GM23248 (cell line): Measurements from ENCODE around the gene GOPC. TPM values are rescaled to one million over a fixed set of nuclear protein-coding genes. Genes with fewer than 3 reads are reported as not detected.

Experiments
- DNase-seq: peaks from one replicate; pipeline ENCODE4 v3.0.0-alpha.2; 2015
- H2AFZ ChIP-seq: fragments of 200-600 bp; sonication (generic); 2 replicates; pipeline ENCODE4 v1.6.1; 2016; ENCODE audit warnings: antibody characterized with exemption
- H3F3A ChIP-seq: fragments of 200-600 bp; sonication (generic); 2 replicates; pipeline ENCODE4 v1.6.1; 2016; ENCODE audit warnings: mild to moderate bottlenecking, antibody characterized with exemption, mixed run types; ENCODE audit not compliant: insufficient read depth
- H3K27ac ChIP-seq: fragments of 200-600 bp; sonication (generic); 2 replicates; pipeline ENCODE4 v1.5.1; 2016; ENCODE audit warnings: mild to moderate bottlenecking
- H3K27me3 ChIP-seq: fragments of 200-600 bp; sonication (generic); replicated peaks from 2 replicates; pipeline ENCODE4 v1.6.1; 2016; ENCODE audit warnings: mild to moderate bottlenecking; ENCODE audit not compliant: insufficient read depth
- H3K36me3 ChIP-seq: fragments of 200-600 bp; sonication (generic); 2 replicates; pipeline ENCODE4 v1.6.1; 2016; ENCODE audit warnings: low read depth, mild to moderate bottlenecking
- H3K4me1 ChIP-seq: fragments of 200-600 bp; sonication (generic); 2 replicates; pipeline ENCODE4 v1.6.1; 2016; ENCODE audit warnings: mild to moderate bottlenecking; ENCODE audit not compliant: insufficient read depth
- H3K4me2 ChIP-seq: fragments of 200-600 bp; sonication (generic); one replicate; pipeline ENCODE4 v1.6.1; 2016; ENCODE audit warnings: mild to moderate bottlenecking; ENCODE audit not compliant: unreplicated experiment
- H3K4me3 ChIP-seq: fragments of 200-600 bp; sonication (generic); 2 replicates; pipeline ENCODE4 v1.5.1; 2016; ENCODE audit warnings: mild to moderate bottlenecking
- H3K79me2 ChIP-seq: fragments of 200-600 bp; sonication (generic); 2 replicates; pipeline ENCODE4 v1.6.1; 2016; ENCODE audit warnings: mild to moderate bottlenecking; ENCODE audit not compliant: insufficient read depth
- H3K9ac ChIP-seq: fragments of 200-600 bp; sonication (generic); 2 replicates; pipeline ENCODE4 v1.6.1; 2016; ENCODE audit warnings: mild to moderate bottlenecking
- H3K9me2 ChIP-seq: fragments of 200-600 bp; sonication (generic); 2 replicates; pipeline ENCODE4 v1.6.1; 2016; ENCODE audit warnings: mixed run types, mild to moderate bottlenecking, moderate library complexity; ENCODE audit not compliant: insufficient read depth
- H3K9me3 ChIP-seq: fragments of 200-600 bp; sonication (generic); one replicate; pipeline ENCODE4 v1.6.1; 2017; ENCODE audit warnings: low read depth
- H4K20me1 ChIP-seq: fragments of 200-600 bp; sonication (generic); 2 replicates; pipeline ENCODE4 v1.6.0; 2016; ENCODE audit not compliant: insufficient read depth
- EZH2 ChIP-seq: fragments of 200-600 bp; sonication (generic); IDR thresholded peaks from 2 replicates; pipeline ENCODE4 v1.6.1; 2018; ENCODE audit warnings: antibody characterized with exemption, mild to moderate bottlenecking; ENCODE audit not compliant: insufficient read depth, poor library complexity, severe bottlenecking
- EZH2phosphoT487 ChIP-seq: fragments of 200-600 bp; sonication (generic); IDR thresholded peaks from 2 replicates; pipeline ENCODE4 v1.6.1; 2018; ENCODE audit warnings: antibody characterized with exemption, moderate library complexity, mild to moderate bottlenecking, low read depth; ENCODE audit not compliant: insufficient read depth
- WGBS, 2 experiments: methylation state at CpG; one replicate each; pipeline ENCODE4 v1.1.6; 2015 to 2017; ENCODE audit warnings: low lambda C conversion rate in 2 of 2, low coverage in 1 of 2; ENCODE audit errors: missing lambda C conversion rate in 2 of 2; 5-methylcytosine and 5-hydroxymethylcytosine counted together
- in situ Hi-C: fragments of 300-500 bp; cut with MboI; formaldehyde crosslinking; loops from 2 replicates; pipeline ENCODE4 v1.15.0; 2020
- polyA plus RNA-seq: library from polyadenylated mRNA; unstranded; fragments of >200 nt; fragmentation: Nextera tagmentation; extraction: Ambion mirVana; gene quantifications from 2 replicates; pipeline ENCODE4 v1.2.1, GENCODE V29; 2016
- total RNA-seq: library from RNA; depleted of rRNA; stranded (reverse); fragments of >200 nt; shearing (Covaris generic); gene quantifications from 2 replicates; pipeline ENCODE4 v1.2.3, GENCODE V29; 2014

The GOPC gene
- total and polyA plus RNA-seq, 2 experiments from 2014 or later = 44.8 to 71.8 TPM

DNA sequence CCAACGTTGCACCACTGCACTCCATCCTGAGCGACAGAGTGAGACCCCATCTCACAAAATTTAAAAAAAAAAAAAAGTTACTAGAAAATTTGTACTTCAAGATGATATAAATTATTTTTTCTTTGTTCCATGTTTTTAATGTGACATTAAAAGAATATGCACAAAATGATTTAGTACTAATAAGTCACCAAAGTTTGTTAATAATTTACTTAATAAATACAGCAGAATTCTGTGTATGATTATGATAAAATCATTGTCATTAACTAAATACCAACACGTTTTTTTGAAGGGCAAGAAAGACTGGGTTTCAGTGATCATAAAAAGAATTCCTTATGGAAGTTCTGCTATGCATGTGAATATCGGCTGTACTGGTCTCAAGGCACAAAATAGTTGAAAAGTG is 28.1 kb downstream of the GOPC start:
- Histone ChIP-seq H3K9ac (no peak overlapping the region), H4K20me1 (no peaks in the 10 kb centered on the region), H3K4me2 (no peak overlapping the region), H3K4me1 (no peaks in the 10 kb centered on the region), H2AFZ (no peak overlapping the region), H3K27ac (no peak overlapping the region), H3K27me3 (no peaks in the 10 kb centered on the region), H3F3A (peaks cover 21% of the 10 kb centered on the region), H3K36me3 (peaks cover 83% of the 10 kb centered on the region), H3K4me3 (no peak overlapping the region), H3K79me2 (peaks cover 100% of the 10 kb centered on the region), H3K9me2 (no peaks in the 10 kb centered on the region), H3K9me3 (no peaks in the 10 kb centered on the region)
- in situ Hi-C loops = no loop called here
- WGBS, 2 experiments = 86 to 88% methylated on average over 4 of the region's 4 CpGs
- DNase-seq = no peak
- no peak for TF ChIP-seq EZH2phosphoT487
- no peak for TF ChIP-seq EZH2

DNA sequence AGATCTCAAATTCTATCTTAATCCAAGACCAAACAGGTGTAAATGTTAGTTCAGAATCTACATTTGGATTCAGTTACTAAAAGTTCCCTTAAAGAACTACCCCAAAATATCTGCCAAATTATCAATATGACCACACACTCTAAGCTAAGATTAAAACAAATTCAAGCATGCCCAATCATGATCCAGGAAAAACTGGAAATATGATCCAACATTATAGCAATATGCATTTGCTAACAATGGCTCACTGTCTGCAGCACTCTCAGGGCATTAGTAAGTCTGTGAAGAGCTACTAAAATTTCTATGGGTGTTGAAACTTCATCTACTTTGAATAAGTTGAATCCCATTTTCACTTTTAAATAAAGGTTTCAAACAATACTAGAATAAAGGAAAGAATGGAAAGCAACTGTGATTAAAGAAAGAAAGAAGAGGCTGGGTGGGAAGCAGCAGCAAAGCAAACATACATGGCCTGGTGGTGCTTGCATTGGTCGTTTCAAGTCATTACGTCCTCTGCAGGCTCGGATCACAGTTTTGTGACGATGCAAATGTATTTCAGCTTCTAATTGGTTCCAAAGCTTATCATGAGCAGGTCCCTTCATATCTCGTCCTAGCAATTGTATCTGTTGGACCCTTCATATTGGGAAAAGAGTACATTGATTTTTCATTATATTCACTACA is 29.2 kb downstream of the GOPC start:
- in situ Hi-C loops = no loop called here
- Histone ChIP-seq H2AFZ (no peak overlapping the region), H3K9me3 (no peaks in the 10 kb centered on the region), H3K4me1 (no peaks in the 10 kb centered on the region), H3K9ac (no peak overlapping the region), H3K27me3 (no peaks in the 10 kb centered on the region), H3K9me2 (no peaks in the 10 kb centered on the region), H3K79me2 (peaks cover 99% of the 10 kb centered on the region), H3K4me2 (no peak overlapping the region), H3K36me3 (peaks cover 91% of the 10 kb centered on the region), H3K27ac (no peak overlapping the region), H3F3A (peaks cover 29% of the 10 kb centered on the region), H3K4me3 (no peak overlapping the region), H4K20me1 (no peaks in the 10 kb centered on the region)
- TF ChIP-seq EZH2phosphoT487 = no peak
- no peak for TF ChIP-seq EZH2
- WGBS, 2 experiments = 96 to 99% methylated on average over 5 of the region's 5 CpGs
- no peak for DNase-seq

DNA sequence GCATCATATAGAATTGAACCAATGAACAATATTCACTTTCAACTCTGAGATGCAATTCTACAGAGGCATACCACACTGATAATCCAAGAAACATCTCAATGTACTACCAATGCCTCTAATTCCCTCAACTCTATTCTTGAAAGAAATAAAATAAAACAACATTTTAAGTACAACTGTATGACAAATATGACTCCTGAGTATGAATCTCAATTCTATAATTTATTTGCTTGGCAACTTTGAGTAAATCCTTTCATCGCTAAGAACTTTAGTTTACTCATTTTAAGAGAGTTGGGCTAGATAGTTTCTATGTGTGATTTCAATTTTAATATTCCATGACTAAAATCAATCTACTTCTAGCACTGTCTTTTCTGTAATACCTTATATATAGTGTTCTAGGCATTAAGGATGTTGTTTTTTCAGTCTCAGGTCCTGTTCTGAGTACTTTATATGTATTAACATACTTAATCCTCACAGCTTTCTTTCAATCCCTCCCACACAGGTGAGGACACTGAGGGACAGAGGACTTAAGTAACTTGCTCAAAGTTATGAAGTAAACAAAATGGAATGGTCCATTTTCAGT is 33.4 kb downstream of the GOPC start:
- H3F3A ChIP-seq = peaks cover 24% of the 10 kb centered on the region; the same call in 1 of the 2 replicates
- in situ Hi-C loops = no loop called here
- no peak overlapping the region for H3K9ac ChIP-seq
- H3K27ac ChIP-seq = no peak overlapping the region
- 0% methylated on average over 1 of the region's 1 CpG for WGBS, 2 experiments
- peaks cover 90% of the 10 kb centered on the region for H3K36me3 ChIP-seq
- no peaks in the 10 kb centered on the region for H3K4me1 ChIP-seq
- peaks cover 93% of the 10 kb centered on the region for H3K79me2 ChIP-seq
- H3K4me3 ChIP-seq = no peak overlapping the region
- no peaks in the 10 kb centered on the region for H3K9me3 ChIP-seq
- no peaks in the 10 kb centered on the region for H3K27me3 ChIP-seq
- no peaks in the 10 kb centered on the region for H3K9me2 ChIP-seq
- no peak overlapping the region for H3K4me2 ChIP-seq
- TF ChIP-seq EZH2 (no peak), EZH2phosphoT487 (no peak)
- no peaks in the 10 kb centered on the region for H4K20me1 ChIP-seq
- DNase-seq = no peak
- no peak overlapping the region for H2AFZ ChIP-seq

DNA sequence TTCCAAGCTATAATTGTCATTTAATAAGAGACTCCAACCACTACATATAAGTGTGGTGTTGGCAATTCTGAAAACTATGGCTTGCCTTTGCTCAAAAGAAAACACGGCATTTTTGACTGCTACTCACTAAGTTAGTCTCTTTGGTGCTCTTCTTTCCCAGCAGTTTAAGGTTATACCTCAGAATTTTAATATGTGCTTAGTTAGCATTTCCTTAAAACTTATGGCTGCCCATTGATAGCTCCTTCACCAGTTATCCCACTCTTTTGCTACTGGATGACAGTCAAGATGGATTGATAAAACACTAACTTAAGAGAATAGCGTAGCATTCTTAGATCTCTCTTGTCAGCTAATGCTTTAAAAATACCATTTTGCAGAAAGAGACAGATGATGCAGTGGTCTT is 34.1 kb downstream of the GOPC start:
- H3K79me2 ChIP-seq = peaks cover 88% of the 10 kb centered on the region
- H3K9ac ChIP-seq = no peak overlapping the region
- no peaks in the 10 kb centered on the region for H3K4me1 ChIP-seq
- in situ Hi-C loops = no loop called here
- H2AFZ ChIP-seq = no peak overlapping the region
- no peak overlapping the region for H3K4me3 ChIP-seq
- no peak overlapping the region for H3K4me2 ChIP-seq
- 97 to 100% methylated on average over 2 of the region's 2 CpGs for WGBS, 2 experiments
- no peak for TF ChIP-seq EZH2phosphoT487
- TF ChIP-seq EZH2 = no peak
- no peaks in the 10 kb centered on the region for H4K20me1 ChIP-seq
- peaks cover 89% of the 10 kb centered on the region for H3K36me3 ChIP-seq
- no peak for DNase-seq
- H3F3A ChIP-seq = peaks cover 24% of the 10 kb centered on the region; the same call in 1 of the 2 replicates
- no peaks in the 10 kb centered on the region for H3K27me3 ChIP-seq
- H3K27ac ChIP-seq = no peak overlapping the region
- H3K9me2 ChIP-seq = no peaks in the 10 kb centered on the region
- no peaks in the 10 kb centered on the region for H3K9me3 ChIP-seq
